Measurements from ENCODE around the gene NIPAL3.
"Not testable (repeated sequence)": the region's sequence is repeated elsewhere in the genome, so short reads cannot be mapped to it uniquely, and the experiment has no call there.

Gene NIPAL3

DNA sequence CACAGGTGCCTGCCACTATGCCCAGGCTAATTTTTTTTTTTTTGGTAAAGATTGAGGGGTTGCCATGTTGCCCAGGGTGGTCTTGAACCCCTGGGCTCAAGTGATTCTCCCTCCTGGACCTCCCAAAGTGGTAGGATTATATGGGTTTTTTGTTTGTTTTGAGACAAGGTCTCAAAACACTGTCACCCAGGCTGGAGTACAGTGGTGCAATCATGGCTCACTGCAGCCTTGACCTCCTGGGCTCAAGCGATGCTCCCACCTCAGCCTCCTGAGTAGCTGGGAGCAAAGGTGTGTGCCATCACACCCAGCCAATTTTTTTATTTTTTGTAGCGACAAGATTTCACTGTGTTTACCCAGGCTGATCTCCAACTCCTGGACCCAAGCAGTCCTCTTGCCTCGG, 78.2 kb downstream of the NIPAL3 start:
- no peak for DNase-seq

DNA sequence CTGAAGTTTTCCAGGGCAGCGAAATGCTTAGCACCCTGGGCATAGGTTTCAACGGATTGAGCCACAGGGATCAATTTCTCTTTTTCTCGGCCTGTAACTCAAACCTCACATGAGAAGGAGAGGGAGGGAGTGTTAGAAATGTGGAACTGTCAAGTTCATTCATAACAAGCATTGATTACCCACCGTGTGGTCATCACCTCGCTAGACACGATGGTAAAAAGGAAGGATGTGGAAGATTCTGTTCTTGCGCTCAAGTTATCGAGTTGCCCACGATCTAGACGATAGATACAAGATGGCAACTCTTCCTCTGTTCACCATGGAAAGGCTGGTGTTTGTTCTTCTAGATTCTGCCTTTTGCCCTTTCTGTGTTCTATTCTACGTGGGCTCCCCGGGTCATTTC, 83.0 kb downstream of the NIPAL3 start:
- no peak for DNase-seq

DNA sequence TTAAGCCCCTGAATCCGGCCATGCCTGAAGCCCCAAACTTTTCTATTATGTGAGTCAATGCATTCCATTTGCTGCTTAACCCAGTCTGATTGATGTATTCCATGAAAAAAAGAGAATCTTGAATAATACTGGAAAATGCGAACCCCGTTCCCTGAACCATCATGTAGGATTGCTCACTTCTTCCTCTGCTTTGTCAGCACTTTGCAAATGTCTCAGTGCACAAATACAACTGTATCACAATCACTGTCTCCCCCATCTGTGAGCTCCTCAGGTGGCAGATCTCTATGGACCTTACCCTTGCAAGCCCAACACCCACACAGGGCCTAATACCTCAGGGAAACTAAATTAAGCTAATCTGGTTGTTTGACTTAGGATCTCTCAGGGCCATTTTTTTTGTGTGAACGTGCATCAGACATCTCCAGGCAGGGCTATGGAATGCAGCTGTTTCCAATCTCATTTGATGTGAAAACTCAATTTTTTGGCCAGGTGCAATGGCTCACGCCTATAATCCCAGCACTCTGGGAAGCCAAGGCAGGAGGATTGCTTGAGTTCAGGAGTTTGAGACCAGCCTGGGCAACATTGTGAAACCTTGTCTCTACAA, 84.9 kb downstream of the NIPAL3 start:
- no peak for DNase-seq

DNA sequence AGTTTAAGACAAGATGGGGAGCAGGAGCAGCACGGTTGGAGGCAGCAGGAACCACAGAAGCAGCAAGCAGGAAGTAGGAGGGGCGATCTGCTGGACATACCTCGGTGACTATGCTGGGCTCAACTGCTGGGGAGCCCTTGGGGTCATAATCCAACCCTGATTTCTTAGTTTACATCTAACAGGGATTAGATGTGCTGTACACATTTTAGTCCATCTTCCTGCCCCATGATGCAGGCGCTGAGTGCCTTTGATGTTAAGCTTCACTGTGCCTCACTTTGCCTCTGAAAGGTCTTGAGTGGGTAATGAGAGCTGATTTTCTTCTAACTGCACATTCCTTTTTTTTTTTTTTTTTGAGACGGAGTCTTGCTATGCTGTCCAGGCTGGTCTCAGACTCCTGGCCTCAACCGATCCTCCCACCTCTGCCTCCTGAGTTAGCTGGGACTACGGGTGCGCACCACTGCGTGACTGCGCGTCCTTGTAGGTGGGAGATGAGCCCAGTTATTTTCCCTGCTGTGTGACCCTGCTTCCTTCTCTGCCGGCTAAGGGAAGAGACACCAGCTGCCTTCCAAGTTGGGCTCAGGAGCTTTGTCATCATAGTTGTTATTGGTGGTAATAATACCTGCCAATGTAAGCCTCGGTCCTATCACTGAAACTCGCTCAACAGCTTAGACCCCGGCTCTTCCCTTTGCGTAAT, 85.9 kb downstream of the NIPAL3 start:
- no peak for DNase-seq

DNA sequence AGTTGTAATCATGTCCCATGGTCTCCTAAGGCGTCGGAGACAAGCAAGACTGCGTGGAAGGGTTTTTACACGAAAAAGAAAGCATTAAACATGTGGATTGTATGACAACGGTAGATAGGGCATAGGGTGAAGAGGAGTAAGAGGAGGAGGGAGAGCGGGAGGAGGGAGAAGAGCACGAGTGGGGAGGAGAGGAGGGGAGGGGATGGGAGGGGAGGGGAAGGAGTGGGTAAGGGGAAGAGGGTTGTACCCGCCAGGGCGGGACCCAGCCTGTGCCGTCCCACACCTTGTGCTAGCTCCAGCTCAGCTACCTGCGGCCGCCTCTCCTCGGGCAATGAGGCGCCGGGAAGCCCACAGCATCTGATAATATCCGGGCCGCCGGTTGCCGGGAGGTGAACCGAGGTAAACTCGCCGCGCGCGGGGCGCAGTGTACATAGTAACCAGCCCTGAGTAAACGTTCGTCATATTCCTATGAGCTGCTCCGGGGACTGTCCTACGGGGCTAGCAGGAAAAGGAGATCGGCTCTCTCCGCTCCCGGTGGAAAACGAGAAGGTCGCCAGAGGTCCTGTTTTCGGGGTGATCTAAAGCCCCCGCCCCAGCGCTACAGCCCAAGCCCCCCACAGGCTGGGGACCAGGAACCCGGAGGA, 86.6 kb downstream of the NIPAL3 start:
- DNase-seq = peak; percentile 51

DNA sequence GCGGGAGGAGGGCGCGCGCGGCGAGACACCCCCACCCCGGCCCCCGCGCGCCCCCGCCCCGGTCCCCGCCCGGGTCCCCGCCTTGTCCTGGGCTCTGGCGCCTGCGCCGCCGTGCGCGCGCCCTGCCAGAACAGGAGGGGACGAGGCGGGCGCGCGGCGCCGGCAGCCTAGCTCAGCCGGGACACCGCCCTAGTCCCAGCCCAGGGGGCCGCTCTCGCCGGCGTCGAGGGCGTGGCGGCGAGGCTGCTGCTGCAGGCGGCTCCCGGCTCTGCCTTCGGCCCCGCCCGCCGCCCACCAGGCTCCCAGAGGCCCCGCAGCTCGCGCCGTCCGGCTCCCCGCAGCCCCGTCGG, 87.1 kb downstream of the NIPAL3 start, which contains the start of gene RCAN3:
TSS of gene RCAN3 (plus strand) at position 128 of the 350 bp plus-strand sequence. CDS start 11,537 bp downstream, outside the sequence.
- DNase-seq = peak; percentile 80

DNA sequence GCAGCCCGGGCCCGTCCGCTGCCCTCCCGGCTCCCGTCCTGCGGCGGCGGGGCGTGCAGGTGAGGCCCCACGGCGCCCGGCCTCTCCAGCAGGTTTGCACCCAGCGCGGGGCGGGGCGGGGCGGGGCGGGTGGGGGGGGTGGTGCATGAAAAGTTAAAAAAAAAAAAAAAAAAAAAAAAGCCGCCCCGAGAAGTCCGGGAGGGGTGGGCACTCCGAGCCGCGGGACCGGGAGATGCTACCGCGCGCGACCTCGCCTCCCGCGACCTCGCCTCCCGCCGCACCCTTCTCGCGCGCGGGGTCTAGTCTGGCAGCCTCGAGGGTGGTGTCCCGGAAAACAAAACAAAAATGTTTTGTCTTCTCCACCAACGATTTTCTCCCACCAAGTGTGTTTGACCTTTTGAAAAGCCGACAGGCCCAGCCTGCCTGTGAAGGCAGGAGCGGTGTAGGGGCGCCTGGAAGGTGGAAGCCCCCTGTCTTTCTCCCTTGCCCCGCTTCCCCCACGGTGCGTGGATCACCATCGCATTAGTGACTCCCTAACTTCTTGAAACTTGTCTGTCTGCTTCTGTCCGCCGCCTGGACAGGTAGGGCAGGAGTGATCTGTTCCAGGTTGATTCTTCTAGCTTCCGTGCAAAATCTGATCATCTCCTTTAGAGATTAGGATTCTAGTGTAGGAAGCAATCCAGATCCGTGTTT, 87.6 kb downstream of the NIPAL3 start:
- no peak for DNase-seq

DNA sequence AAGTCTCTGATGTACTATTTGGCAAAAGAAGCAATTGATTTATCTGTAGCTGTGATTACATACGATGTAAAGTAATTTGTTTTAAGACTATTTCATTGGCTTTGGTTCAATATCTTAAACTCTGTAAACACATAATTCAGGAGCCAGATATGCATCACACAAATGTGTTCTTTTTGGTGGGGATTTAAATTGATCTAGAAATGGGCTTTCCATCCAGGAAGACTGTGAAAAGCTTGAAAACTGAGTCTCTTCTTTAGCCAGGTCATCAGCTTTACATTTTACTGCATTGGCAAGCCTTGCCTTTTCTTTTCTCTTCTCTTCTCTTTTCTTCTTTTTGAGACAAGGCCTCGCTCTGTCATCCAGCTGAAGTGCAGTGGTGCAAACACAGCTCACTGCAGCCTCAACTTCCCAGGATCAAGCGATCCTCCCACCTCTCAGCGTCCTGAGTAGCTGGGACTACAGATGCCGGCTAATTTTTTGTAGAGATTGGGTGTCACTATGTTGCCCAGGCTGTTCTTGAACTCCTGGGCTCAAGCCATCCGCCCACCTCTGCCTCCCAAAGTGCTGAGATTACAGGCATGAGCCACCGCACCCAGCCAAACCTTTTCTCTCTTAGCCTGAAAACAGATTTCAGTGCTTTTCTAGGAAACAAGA, 88.4 kb downstream of the NIPAL3 start:
- DNase-seq = no peak

DNA sequence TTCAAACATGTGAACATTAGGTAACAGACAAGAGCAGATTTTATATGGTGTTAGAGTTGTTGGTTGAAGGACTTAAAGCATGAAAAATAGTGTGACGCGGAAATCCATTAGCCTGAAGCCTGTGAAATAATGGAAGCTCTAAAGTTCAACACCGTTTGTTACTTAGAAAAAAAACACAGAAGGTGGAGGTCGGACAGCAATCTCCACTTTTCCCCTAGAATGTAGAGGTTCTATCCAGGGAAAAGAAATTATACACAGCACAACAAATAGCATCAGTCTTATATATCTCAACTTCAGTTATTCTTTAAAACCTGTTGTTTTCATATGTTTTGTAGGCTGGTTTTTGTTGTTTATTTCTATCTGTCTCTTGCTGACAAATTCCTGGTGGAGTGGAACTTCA, 89.0 kb downstream of the NIPAL3 start:
- DNase-seq = no peak

DNA sequence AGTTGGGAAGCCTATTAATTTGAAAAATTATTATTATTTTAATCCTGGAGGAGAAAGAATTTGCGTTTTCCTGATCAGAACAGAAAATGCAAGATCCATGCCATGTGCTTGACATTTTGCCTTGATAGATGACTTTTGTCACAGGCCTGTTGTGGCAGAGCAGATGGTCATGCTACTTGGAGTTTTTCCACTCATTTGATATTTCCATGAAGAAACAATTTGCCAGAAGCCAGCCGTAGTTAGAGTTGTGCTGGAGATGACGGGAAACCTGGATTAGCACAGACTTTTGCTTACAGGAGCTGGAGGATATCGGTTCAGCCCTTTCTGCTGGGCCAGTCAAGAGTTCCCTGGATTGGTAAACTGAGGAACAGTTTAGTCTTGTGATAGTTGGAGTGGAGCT, 90.2 kb downstream of the NIPAL3 start:
- no peak for DNase-seq

DNA sequence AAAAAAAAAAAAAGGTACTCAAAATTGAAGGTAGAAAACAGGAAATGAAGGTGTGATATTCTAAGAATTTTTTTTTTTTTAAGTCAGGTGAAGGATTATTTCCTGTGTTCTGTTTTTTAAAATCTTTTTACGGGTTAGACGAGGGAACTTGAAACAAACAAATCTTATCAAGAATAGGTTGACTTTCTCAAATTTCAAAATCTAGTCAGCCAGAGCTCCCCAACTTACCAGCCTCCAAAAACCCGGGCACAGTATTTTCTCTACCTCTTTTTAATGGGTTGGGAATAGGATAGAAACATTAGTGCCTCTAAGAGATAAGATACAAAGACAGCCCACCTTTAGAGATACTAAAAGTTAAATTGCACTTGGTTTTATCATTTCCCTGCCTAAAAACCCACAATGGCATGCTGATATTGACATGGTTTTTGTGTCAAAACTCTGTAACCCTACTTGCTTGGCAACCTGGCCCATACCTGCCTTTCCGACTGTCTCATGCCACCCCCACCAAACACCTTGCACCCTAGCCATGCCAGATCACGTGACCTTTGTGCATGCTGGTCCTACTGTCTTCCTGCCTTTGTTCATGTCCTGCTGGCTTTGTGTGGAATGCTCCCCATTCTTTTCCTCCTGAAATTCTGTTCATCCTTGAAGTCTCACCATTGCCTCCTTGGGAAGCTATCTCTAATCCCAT, 91.2 kb downstream of the NIPAL3 start:
- no peak for DNase-seq

DNA sequence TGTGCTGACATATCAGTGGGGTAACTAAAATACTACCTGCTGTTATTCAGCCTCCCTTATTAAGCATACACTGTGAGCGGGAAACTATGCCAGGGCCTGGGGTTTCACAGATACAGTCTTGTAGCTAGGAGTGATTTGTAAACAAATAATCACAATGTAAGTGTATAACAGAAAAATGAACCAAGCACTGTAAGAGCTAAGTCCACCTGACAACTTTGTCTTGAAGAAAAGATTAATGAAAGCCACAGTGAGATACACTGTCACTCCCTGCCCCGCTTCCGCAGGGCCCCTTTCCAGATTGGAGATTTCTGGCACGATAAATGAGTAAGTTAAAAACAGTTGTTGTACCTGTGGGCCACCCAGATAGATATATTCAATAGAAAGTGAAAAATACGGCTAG, 91.8 kb downstream of the NIPAL3 start:
- DNase-seq = no peak

DNA sequence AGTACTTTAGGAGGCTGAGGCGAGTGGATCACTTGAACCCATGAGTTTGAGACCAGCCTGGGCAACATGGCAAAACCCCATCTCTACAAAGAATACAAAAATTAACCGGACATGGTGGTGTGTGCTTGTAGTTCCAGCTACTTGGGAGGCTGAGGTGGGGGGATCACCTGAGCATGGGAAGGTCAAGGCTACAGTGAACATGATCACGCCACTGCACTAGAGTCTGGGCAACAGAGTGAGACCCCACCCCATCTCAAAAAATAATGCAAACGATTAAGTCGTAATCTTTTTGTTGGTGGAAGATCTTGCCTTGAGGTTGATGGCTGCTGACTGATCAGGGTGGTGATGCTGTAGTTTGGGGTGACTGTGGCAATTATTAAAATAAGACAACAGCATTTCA, 93.3 kb downstream of the NIPAL3 start:
- no peak for DNase-seq

DNA sequence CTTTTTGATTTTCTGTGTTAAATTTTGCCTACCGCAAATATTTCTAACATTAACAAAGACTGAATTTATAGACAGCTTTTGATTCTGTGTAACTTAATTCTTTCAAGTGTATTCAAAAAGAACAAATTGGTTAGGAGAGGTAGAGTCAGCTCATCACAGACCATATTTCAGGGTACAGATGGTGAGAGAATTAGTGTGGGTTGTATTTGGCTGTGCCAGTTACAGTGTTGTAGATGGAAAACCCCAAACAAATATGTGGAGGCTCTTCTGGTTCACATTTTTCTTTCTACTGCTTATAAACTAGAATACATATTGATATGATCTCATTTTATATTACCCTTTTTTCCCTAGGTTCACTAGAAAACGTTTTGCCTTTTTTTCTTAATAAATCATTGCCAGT, 98.1 kb downstream of the NIPAL3 start:
- DNase-seq = no peak

DNA sequence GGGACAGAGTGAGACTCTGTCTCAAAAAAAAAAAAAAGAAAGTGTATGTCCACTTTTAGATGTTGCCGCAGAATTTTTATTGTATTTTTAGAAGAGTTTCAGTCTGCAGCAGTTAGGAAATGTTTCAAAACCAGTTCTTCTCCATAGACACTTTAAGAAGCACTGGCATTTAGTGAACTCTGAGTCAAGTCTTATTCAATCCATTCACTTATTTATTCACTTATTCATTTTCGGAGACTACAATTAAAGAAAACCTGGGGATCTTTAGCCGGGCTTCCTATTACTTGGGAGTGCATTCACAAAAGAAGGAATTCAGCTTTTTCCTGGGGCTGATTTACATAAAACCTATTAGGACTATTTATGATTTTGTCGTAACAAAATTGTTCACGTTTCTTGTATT, 99.3 kb downstream of the NIPAL3 start:
- DNase-seq = no peak

DNA sequence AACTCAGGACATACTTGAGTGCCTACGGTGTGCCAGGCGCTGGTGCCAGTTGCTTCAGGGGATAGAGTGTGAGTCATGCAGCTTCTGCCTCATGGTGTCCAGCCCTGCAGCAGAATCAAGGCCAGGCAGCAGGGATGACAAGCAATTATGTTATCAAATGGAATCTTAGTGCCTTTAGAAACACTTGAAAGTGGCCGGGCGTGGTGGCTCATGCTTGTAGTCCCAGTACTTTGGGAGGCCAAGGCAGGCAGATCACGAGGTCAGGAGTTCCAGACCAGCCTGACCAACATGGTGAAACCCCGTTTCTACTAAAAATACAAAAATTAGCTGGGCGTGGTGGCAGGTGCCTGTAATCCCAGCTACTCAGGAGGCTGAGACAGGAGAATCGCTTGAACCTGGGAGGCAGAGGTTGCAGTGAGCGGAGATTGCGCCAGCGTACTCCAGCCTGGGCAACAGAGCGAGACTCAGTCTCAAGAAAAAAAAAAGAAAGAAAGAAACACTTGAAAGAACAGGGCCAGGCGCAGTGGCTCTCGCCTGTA, 100.1 kb downstream of the NIPAL3 start:
- not testable (repeated sequence) for DNase-seq

DNA sequence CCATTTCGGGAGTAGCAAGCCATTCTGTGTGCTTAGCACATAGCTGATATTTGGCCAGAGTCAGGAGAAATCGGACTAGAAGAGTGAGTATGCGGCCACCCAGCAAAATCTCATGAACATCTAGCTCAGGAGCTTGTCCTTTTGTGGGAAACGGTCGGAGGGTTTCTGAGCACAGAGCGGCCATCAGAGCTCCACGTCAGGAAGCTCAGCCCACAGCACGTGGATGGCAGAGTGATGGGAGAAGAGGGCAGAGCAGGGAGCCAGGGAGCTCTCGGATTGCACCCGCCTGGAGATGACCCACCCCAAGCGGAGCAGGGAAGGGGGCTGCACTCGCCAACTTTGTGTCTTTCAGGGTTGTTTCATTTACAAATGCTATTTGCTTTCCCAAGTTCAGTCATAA, 100.9 kb downstream of the NIPAL3 start:
- DNase-seq = no peak

DNA sequence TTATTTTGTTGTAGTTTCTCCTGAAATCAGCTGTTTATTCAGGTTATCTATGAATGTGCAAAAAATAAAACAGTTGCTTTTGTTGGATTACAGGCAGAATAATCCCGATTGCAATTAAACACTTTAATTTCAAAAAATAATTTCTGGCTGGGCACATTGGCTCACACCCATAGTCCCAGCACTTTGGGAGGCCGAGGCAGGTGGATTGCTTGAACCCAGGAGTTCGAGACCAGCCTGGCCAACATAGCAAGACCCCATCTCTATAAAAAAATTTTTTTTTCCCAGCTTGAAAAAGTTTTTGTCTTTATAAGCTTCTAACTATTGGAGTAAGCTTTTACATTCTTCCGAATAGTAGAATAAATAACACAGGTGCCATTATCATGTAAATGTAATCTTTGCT, 102.3 kb downstream of the NIPAL3 start:
- DNase-seq = no peak

DNA sequence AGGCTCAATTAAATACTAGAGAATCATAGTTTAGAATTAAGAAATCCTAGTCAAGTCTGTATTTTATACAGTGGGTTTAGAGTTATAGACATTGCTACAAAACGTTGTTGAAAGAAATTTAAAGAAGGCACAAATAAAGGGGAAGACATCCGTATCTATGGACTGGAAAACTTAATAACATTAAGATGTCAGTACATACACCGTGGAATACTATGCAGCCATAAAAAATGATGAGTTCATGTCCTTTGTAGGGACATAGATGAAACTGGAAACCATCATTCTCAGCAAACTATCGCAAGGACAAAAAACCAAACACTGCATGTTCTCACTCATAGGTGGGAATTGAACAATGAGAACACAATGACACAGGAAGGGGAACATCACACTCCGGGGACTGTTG, 104.7 kb downstream of the NIPAL3 start:
- not testable (repeated sequence) for DNase-seq
